DOHH2 (cell line): ENCODE results near the gene DMAC1.

Experiments used
- CTCF ChIP-seq: fragments of 200-600 bp; sonication (generic); IDR thresholded peaks from one replicate; pipeline ENCODE4 v1.5.1; 2014; ENCODE audit warnings: antibody characterized with exemption, mild to moderate bottlenecking, low read depth, low read length; ENCODE audit not compliant: poor library complexity, severe bottlenecking
- EZH2phosphoT487 ChIP-seq: fragments of 200-600 bp; sonication (generic); IDR thresholded peaks from 2 replicates; pipeline ENCODE4 v1.6.1; 2017; ENCODE audit warnings: borderline replicate concordance, mild to moderate bottlenecking, antibody characterized with exemption, low read length, moderate library complexity, mixed read lengths

GRCh38 chr9:7752481-7752880 lies 47.1 kb downstream of the DMAC1 start:
- TF ChIP-seq CTCF (no peak), EZH2phosphoT487 (no peak)
